Vagina (tissue), 2 donors: ENCODE data around the gene SPTBN4. TPM values are rescaled to one million over a fixed set of nuclear protein-coding genes. Genes with fewer than 3 reads are reported as not detected.

Experiments
- DNase-seq, 2 donors: peaks; one replicate each; pipeline ENCODE4 v3.0.0-alpha.2; 2017; ENCODE audit errors: extremely low spot score in 2 of 2
- H3K27ac ChIP-seq: fragments of 200-600 bp; sonication (generic); one replicate; pipeline ENCODE4 v1.5.1; 2019
- H3K27me3 ChIP-seq: fragments of 200-600 bp; sonication (generic); one replicate; pipeline ENCODE4 v1.5.1; 2019
- H3K36me3 ChIP-seq, 2 donors: fragments of 200-600 bp; sonication (generic); one replicate each; pipeline ENCODE4 v1.5.1; 2017 to 2019
- H3K4me1 ChIP-seq: fragments of 200-600 bp; sonication (generic); one replicate; pipeline ENCODE4 v1.5.1; 2019
- H3K4me3 ChIP-seq, 2 donors: fragments of 200-600 bp; sonication (generic); 1 replicate in 1 of 2; 2 replicates in 1 of 2; pipeline ENCODE4 v1.5.1; 2016 to 2019
- H3K9me3 ChIP-seq: fragments of 200-600 bp; sonication (generic); one replicate; pipeline ENCODE4 v1.5.1; 2019
- POLR2A ChIP-seq, 2 donors: fragments of 450-650 bp; IDR thresholded peaks; one replicate each; pipeline ENCODE4 v1.6.1; 2017; ENCODE audit warnings: antibody characterized with exemption in 2 of 2, mild to moderate bottlenecking in 2 of 2, moderate library complexity in 2 of 2
- POLR2AphosphoS5 ChIP-seq, 2 donors: sonication (generic); formaldehyde crosslinking; IDR thresholded peaks; one replicate each; pipeline ENCODE4 v1.9.0; 2017; ENCODE audit warnings: antibody characterized with exemption in 2 of 2, mild to moderate bottlenecking in 2 of 2, low read depth in 1 of 2; ENCODE audit not compliant: insufficient read depth in 1 of 2
- intact Hi-C: fragments of 100-400 bp; cut with DNase I; formaldehyde crosslinking; loops from one replicate; pipeline ENCODE4 v1.15.1; 2023
- total RNA-seq: library from RNA; depleted of rRNA; stranded (reverse); fragments of >200 nt; gene quantifications from one replicate; pipeline ENCODE4 v1.2.3, GENCODE V29; 2016
- TF ChIP-seq, protein P1 (sequence below), 3 experiments: fragments of 450-650 bp in 2 of 3; fragments of 200-600 bp in 1 of 3; sonication (generic) in 1 of 3; IDR thresholded peaks; one replicate each; pipeline ENCODE4 v1.5.1; 2017 to 2019; ENCODE audit warnings: antibody characterized with exemption in 3 of 3, mild to moderate bottlenecking in 2 of 3, moderate library complexity in 2 of 3

Gene SPTBN4
- total RNA-seq, 1 donor from 2014 or later = 1.7 TPM

DNA sequence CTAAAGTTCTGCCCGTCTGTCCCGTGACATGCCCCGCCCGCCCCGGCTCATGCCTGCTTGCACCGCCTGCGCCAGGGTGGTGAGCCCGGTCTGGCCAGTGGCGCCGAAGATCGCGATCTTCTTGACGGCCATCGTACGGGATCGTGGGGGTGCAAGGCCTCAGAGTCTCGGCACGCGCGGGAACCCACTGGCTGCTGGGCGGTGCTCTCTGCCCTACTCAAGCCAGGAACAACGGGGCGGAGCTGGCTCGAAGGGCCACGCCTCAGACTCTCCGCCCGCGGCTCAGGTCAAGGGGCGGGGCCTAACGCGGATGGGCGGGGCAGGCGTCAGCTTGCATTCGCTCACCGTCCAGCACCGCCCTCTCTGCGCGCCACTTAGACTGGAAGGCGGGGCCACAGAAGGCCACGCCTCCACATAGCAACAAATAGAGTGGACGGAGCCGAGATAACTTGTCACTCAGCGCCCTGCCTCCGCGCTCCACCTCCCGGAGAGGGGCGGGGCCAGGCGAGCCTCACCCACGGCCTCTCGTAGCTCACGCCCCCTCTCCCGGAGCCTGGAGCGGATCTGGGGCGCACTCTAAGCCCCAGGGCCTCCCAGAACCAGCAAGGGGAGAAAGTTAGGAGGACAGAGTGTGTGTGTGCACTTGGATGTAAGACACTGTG is 1.1 kb upstream of the SPTBN4 start, which contains the start of gene BLVRB:
Gene BLVRB, minus strand, starts transcription at position 189 of the 662 bp plus-strand sequence. Its CDS starts 57 bp downstream, at position 132.
- Histone ChIP-seq H3K27ac (peak within 1 kb of the TSS; percentile 95), H3K27me3 (no peaks in the 10 kb centered on the region), H3K9me3 (no peaks in the 10 kb centered on the region), H3K4me3 (peak within 1 kb of the TSS; percentile 73 to 85), H3K4me1 (peaks cover 45% of the 10 kb centered on the region), H3K36me3 (no peaks in the 10 kb centered on the region)
- peak in 1 of 2 donors; percentile 96 for TF ChIP-seq POLR2A (IDR thresholded peaks at IDR 0.05)
- TF ChIP-seq, protein P1, sequence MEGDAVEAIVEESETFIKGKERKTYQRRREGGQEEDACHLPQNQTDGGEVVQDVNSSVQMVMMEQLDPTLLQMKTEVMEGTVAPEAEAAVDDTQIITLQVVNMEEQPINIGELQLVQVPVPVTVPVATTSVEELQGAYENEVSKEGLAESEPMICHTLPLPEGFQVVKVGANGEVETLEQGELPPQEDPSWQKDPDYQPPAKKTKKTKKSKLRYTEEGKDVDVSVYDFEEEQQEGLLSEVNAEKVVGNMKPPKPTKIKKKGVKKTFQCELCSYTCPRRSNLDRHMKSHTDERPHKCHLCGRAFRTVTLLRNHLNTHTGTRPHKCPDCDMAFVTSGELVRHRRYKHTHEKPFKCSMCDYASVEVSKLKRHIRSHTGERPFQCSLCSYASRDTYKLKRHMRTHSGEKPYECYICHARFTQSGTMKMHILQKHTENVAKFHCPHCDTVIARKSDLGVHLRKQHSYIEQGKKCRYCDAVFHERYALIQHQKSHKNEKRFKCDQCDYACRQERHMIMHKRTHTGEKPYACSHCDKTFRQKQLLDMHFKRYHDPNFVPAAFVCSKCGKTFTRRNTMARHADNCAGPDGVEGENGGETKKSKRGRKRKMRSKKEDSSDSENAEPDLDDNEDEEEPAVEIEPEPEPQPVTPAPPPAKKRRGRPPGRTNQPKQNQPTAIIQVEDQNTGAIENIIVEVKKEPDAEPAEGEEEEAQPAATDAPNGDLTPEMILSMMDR (IDR thresholded peaks at IDR 0.05) = peak in 1 of 3 experiments; percentile 15
- peak; percentile 92 to 99 for TF ChIP-seq POLR2AphosphoS5 (IDR thresholded peaks at IDR 0.05; ENCODE audit: insufficient read depth in 1 of 2, low read depth in 1 of 2)
- DNase-seq = peak; percentile 99 to 100
- intact Hi-C loops = loop anchor here (10.0 kb wide), 1 partner anchor 169 kb away; no protein-coding TSS in a partner anchor

DNA sequence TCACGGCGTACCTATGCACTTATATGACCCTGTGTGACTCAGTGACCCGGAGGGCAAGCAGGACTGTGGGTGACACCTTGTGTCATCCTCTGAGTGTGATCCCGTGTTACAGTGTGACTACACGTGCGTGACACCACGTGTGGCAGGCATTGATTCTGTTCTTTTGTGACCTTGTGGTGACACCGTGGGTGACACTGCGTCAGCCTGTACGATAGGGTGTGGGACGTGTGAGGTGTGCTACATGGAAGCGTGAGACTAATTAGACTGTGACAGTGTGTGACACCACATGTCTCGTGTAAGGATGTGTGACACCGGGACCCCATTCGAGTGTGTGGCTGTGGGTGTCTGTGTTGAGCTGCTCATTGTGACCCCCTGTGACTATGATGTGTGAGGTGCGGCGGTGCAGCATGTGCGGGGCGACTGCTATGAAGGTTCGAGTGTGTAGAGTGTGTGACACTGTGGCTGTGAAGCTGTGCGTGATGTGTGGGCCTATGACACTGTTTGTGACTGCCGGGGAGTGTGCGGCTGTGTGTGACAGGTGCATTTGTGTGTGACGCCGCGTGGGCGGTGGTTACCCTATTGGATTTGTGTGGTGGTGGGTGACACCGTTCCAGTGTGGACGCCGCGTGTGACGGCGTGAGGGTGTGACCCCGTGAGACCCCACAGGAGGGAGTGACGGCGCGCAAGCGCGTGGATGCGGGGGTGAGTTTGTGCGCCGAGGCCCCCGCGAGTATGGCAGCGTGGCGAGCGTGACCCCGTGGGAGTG is 399 bp upstream of the SPTBN4 start:
- peak overlapping the region; percentile 65 to 73 for H3K4me3 ChIP-seq
- H3K27ac ChIP-seq = peak overlapping the region; percentile 95
- no peaks in the 10 kb centered on the region for H3K27me3 ChIP-seq
- intact Hi-C loops = loop anchor here (10.0 kb wide), 1 partner anchor 168 kb away; no protein-coding TSS in a partner anchor
- H3K9me3 ChIP-seq = no peaks in the 10 kb centered on the region
- peak in 1 of 2 donors; percentile 94 for DNase-seq
- no peaks in the 10 kb centered on the region for H3K36me3 ChIP-seq
- peaks cover 43% of the 10 kb centered on the region for H3K4me1 ChIP-seq
- TF ChIP-seq, protein P1 (IDR thresholded peaks at IDR 0.05) = no peak
- TF ChIP-seq POLR2AphosphoS5 (IDR thresholded peaks at IDR 0.05; ENCODE audit: insufficient read depth in 1 of 2, low read depth in 1 of 2) (no peak), POLR2A (IDR thresholded peaks at IDR 0.05) (no peak)

DNA sequence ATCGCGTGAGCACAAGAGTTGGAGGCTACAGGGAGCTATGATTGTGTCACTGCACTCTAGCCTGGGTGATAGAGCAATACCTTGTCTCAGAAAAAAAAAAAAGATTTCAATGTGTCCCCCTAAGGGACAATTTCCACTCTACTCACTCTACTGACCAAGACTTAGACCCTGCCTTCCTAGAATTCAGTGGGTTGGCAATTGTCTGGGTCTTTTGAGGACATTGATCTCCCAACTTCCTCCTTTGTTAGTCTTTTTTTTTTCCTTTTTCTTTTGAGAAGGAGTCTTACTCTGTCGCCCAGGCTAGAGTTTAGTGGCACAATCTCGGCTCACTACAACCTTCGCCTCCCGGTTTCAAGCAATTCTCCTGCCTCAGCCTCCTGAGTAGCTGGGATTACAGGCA is 2.2 kb downstream of the SPTBN4 start:
- Histone ChIP-seq H3K4me1 (peaks cover 26% of the 10 kb centered on the region), H3K36me3 (no peaks in the 10 kb centered on the region), H3K27me3 (no peaks in the 10 kb centered on the region), H3K4me3 (no peak overlapping the region), H3K9me3 (no peaks in the 10 kb centered on the region), H3K27ac (no peak overlapping the region)
- intact Hi-C loops = loop anchor here (10.0 kb wide), 1 partner anchor 166 kb away; no protein-coding TSS in a partner anchor
- TF ChIP-seq POLR2A (IDR thresholded peaks at IDR 0.05) = no peak
- TF ChIP-seq, protein P1 (IDR thresholded peaks at IDR 0.05) = no peak
- no peak for TF ChIP-seq POLR2AphosphoS5 (IDR thresholded peaks at IDR 0.05; ENCODE audit: insufficient read depth in 1 of 2, low read depth in 1 of 2)
- no peak for DNase-seq

DNA sequence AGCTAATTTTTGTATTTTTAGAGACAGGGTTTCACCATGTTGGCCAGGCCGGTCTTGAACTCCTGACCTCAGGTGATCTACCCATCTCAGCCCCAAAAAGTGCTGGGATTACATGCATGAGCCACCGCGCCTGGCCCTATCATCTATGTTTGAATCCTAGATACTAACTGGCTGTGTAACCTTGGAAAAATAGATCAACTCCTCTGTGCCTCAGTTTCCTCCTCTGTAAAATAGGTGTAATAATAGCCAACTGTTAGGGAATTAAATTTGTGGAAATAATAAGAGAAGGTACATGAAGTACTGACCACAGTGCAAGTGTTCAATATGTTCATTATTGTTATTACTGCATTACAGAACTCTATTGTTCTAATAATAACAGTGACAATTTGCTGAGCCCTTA is 4.3 kb downstream of the SPTBN4 start:
- TF ChIP-seq, protein P1 (IDR thresholded peaks at IDR 0.05) = no peak
- TF ChIP-seq POLR2AphosphoS5 (IDR thresholded peaks at IDR 0.05; ENCODE audit: insufficient read depth in 1 of 2, low read depth in 1 of 2) = no peak
- TF ChIP-seq POLR2A (IDR thresholded peaks at IDR 0.05) = no peak
- Histone ChIP-seq H3K9me3 (no peaks in the 10 kb centered on the region), H3K4me1 (peaks cover 13% of the 10 kb centered on the region), H3K27ac (no peak overlapping the region), H3K27me3 (no peaks in the 10 kb centered on the region), H3K4me3 (no peak overlapping the region), H3K36me3 (no peaks in the 10 kb centered on the region)
- intact Hi-C loops = no loop called here
- no peak for DNase-seq
